Breast epithelium (tissue), 3 donors: ENCODE results near the gene ARL4C.

Experiments used
- POLR2A ChIP-seq: fragments of 450-650 bp; IDR thresholded peaks from one replicate; pipeline ENCODE4 v1.6.1; 2016; ENCODE audit warnings: antibody characterized with exemption, mild to moderate bottlenecking, moderate library complexity
- TF ChIP-seq, protein P1 (sequence below), 3 donors: fragments of 450-650 bp; IDR thresholded peaks; one replicate each; pipeline ENCODE4 v1.5.1; 2016 to 2017; ENCODE audit warnings: antibody characterized with exemption in 3 of 3, mild to moderate bottlenecking in 3 of 3, moderate library complexity in 3 of 3

DNA sequence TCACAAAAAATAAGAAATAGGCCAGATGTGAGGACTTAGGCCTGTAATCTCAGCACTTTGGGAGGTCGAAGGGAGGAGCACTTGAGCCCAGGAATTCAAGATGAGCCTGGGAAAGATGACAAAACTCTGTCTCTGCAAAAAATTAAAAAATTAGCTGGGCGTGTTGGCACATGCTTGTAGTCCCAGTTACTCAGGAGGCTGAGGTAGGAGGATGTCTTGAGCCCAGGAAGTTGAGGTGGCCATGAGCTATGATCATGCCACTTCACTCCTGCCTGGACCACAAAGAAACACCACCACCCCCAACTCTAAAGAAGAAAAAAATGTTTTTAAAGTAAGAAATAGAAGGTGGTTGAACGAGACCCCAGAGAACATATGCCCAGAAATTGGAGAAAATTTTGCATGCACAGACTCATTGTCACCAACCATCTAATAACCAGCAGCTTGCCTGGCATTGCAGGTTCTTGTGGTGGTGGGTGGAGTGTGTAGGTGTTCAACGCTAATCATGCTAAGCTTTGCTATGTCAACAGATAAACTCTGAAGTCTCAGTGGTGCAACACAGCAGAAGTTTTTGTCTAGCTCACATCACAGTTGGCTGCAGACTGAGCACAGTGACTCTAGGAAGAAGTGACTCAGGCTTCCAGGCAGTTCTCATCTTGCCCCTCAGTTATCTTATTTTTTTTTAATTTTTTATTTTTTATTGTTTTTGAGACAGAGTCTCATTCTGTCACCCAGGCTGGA, 18.6 kb downstream of the ARL4C start:
- TF ChIP-seq, protein P1, sequence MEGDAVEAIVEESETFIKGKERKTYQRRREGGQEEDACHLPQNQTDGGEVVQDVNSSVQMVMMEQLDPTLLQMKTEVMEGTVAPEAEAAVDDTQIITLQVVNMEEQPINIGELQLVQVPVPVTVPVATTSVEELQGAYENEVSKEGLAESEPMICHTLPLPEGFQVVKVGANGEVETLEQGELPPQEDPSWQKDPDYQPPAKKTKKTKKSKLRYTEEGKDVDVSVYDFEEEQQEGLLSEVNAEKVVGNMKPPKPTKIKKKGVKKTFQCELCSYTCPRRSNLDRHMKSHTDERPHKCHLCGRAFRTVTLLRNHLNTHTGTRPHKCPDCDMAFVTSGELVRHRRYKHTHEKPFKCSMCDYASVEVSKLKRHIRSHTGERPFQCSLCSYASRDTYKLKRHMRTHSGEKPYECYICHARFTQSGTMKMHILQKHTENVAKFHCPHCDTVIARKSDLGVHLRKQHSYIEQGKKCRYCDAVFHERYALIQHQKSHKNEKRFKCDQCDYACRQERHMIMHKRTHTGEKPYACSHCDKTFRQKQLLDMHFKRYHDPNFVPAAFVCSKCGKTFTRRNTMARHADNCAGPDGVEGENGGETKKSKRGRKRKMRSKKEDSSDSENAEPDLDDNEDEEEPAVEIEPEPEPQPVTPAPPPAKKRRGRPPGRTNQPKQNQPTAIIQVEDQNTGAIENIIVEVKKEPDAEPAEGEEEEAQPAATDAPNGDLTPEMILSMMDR (IDR thresholded peaks at IDR 0.05): no peak
- no peak for TF ChIP-seq POLR2A
